ENCODE data around the gene IER5L. TPM values are rescaled to one million over a fixed set of nuclear protein-coding genes. Genes with fewer than 3 reads are reported as not detected.
A peak's percentile ranks its signal among the peaks of the same experiment; 100 is the strongest.

Gene IER5L
- total RNA-seq, 4 donors from 2014 or later, result 5.0 to 24.2 (median 12.9) TPM

DNA sequence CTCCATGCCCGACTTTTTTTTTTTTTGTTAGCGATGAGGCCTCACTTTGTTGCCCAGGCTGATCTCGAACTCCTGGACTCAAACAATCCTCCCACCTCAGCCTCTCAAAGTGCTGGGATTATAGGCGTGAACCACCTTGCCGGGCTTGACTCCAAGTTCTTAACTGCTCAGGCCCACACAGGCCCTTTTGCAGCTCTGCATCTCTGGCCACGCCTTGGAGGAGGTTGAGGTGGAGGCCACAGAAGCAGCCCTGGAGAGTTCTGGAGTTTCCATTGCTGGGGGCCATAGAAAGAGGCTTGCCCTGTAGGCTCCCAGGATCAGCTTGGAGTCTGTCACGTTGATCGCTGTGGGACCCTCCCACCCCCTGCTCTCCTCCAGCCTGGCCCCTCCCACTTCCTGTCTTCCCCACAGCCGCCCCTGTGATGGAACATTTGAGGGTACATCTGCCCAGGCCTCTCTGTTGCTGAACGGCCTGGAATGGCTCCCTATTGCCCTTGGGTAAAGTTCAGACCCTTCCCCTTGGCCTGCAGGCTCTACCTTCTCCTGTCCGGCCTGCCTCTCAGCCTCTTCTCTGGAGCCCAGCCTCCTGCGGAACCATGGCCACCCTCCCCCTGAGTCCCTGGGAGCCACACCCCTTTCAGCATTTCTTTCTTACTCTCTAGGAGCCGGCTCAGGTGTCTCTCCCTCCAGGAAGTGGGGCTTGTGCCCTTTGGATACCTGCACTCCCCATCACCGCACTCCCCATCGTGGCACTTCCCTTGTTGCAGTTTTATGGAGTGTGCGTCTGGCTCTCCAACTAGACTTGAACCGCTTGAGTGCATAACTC, 30.4 kb upstream of the IER5L start:
- Histone ChIP-seq H3K4me1 (peaks cover 0 to 7% (median 4%) of the 10 kb centered on the region in 4 donors), H3K9me3 (no peaks in the 10 kb centered on the region), H3K27ac (replicated peaks in 1 of 4) (no peak overlapping the region), H3K27me3 (no peaks in the 10 kb centered on the region), H3K4me3 (no peak overlapping the region), H3K36me3 (no peaks in the 10 kb centered on the region)
- intact Hi-C loops (cut with DNase I), result no loop called here
- TF ChIP-seq POLR2A (IDR thresholded peaks at IDR 0.05; ENCODE audit: low read depth) (no peak), EP300 (IDR thresholded peaks at IDR 0.05) (no peak), POLR2AphosphoS5 (IDR thresholded peaks at IDR 0.05) (no peak)
- TF ChIP-seq, protein P1, sequence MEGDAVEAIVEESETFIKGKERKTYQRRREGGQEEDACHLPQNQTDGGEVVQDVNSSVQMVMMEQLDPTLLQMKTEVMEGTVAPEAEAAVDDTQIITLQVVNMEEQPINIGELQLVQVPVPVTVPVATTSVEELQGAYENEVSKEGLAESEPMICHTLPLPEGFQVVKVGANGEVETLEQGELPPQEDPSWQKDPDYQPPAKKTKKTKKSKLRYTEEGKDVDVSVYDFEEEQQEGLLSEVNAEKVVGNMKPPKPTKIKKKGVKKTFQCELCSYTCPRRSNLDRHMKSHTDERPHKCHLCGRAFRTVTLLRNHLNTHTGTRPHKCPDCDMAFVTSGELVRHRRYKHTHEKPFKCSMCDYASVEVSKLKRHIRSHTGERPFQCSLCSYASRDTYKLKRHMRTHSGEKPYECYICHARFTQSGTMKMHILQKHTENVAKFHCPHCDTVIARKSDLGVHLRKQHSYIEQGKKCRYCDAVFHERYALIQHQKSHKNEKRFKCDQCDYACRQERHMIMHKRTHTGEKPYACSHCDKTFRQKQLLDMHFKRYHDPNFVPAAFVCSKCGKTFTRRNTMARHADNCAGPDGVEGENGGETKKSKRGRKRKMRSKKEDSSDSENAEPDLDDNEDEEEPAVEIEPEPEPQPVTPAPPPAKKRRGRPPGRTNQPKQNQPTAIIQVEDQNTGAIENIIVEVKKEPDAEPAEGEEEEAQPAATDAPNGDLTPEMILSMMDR (IDR thresholded peaks at IDR 0.05), result no peak
- WGBS, result 75% methylated on average over 17 of the region's 17 CpGs
- no peak for DNase-seq (ENCODE audit: extremely low spot score)

DNA sequence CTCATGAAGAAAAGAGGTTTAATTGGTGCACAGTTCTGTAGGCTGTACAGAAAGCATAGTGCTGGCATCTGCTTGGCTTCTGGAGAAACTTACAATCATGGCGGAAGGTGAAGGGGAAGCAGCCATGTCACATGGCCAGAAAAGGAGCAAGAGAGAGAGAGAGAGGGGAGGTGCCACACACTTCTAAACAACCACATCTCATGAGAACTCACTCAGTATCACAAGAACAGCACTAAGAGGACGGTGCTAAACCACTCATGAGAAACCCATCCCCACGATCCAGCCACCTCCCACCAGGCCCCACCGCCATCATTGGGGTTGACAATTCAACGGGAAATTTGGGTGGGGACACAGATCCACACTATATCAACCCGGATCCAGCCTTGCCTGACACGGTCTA, 28.8 kb upstream of the IER5L start:
- no peaks in the 10 kb centered on the region for H3K9me3 ChIP-seq
- 94% methylated on average over 7 of the region's 7 CpGs for WGBS
- no peak overlapping the region for H3K27ac ChIP-seq (replicated peaks in 1 of 4)
- H3K4me3 ChIP-seq, result no peak overlapping the region
- H3K36me3 ChIP-seq, result no peaks in the 10 kb centered on the region
- DNase-seq (ENCODE audit: extremely low spot score), result no peak
- intact Hi-C loops (cut with DNase I), result no loop called here
- H3K4me1 ChIP-seq, result peaks cover 0 to 14% (median 8%) of the 10 kb centered on the region in 4 donors
- TF ChIP-seq, protein P1 (IDR thresholded peaks at IDR 0.05), result no peak
- TF ChIP-seq POLR2A (IDR thresholded peaks at IDR 0.05; ENCODE audit: low read depth) (no peak), EP300 (IDR thresholded peaks at IDR 0.05) (no peak), POLR2AphosphoS5 (IDR thresholded peaks at IDR 0.05) (no peak)
- no peaks in the 10 kb centered on the region for H3K27me3 ChIP-seq

DNA sequence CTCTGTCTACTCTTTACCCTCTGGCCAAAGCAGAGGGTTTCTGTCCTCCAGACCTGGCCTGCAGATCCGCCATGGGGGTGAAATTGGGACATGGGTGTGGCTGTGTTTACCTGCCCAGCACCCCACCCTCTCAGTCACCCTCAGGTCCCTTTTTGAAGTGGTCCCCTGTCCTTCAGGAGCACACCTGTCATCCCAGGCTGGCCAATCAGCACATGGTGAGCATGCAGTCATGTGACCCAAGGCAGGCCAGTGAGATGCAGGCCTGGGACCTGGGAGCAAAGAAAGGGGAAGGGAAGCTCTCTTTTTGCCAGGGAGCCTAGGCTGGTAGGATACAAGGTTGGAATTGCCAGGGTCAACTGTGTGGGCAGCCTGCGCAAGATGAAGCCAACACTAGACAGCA, 28.3 kb upstream of the IER5L start:
- DNase-seq (ENCODE audit: extremely low spot score), result no peak
- Histone ChIP-seq H3K9me3 (no peaks in the 10 kb centered on the region), H3K27me3 (no peaks in the 10 kb centered on the region), H3K4me1 (peaks cover 0 to 14% (median 8%) of the 10 kb centered on the region in 4 donors), H3K36me3 (no peaks in the 10 kb centered on the region), H3K27ac (replicated peaks in 1 of 4) (no peak overlapping the region), H3K4me3 (no peak overlapping the region)
- 92% methylated on average over 2 of the region's 2 CpGs for WGBS
- intact Hi-C loops (cut with DNase I), result no loop called here
- no peak for TF ChIP-seq POLR2A (IDR thresholded peaks at IDR 0.05; ENCODE audit: low read depth)

DNA sequence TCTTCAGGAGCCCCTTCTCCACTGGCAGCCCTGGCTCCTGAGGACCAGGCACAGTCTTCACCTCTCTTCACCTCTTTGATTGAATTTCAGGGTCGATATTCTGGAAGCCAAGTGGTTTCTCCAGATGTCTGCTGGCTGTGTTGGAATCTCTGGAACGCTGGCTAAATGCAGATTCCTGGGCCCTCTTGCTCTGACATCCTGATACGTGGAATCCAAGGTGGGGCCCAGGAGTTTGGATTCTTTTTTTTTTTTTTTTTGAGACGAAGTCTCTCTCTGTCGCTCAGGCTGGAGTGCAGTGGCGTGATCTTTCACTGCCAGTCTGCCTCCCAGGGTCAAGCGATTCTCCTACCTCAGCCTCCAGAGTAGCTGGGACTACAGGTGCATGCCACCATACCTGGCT, 26.8 kb upstream of the IER5L start:
- intact Hi-C loops (cut with DNase I), result no loop called here
- Histone ChIP-seq H3K9me3 (no peaks in the 10 kb centered on the region), H3K4me3 (no peak overlapping the region), H3K4me1 (peaks cover 0 to 14% (median 8%) of the 10 kb centered on the region in 4 donors), H3K27me3 (no peaks in the 10 kb centered on the region), H3K27ac (replicated peaks in 1 of 4) (no peak overlapping the region), H3K36me3 (no peaks in the 10 kb centered on the region)
- TF ChIP-seq POLR2AphosphoS5 (IDR thresholded peaks at IDR 0.05), result no peak
- no peak for TF ChIP-seq EP300 (IDR thresholded peaks at IDR 0.05)
- TF ChIP-seq, protein P1 (IDR thresholded peaks at IDR 0.05), result no peak
- no peak for TF ChIP-seq POLR2A (IDR thresholded peaks at IDR 0.05; ENCODE audit: low read depth)
- no peak for DNase-seq (ENCODE audit: extremely low spot score)
- WGBS, result 93% methylated on average over 7 of the region's 7 CpGs

DNA sequence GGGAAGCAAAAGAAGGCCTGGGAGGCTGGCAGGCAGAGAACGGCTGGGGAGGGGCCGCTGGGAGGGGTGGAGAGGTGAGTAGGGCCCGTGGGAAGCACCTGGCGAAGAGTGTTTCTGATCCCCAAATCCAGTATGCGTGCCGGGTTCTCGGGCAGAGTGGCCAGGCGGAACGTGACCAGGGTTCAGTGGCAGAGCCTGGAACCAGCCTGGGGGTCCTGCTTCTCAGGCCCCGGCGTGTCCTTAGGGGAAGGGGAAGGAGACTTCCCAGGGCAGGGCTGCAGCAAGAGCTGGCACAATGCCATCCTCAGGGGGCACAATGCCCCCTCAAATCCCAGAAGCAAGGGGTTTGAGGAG, 25.5 kb upstream of the IER5L start:
- peak overlapping the region; percentile 73 to 85 (median 74) for H3K4me3 ChIP-seq
- no peaks in the 10 kb centered on the region for H3K9me3 ChIP-seq
- no peaks in the 10 kb centered on the region for H3K36me3 ChIP-seq
- 70% methylated on average over 11 of the region's 11 CpGs for WGBS
- H3K4me1 ChIP-seq, result peaks cover 0 to 19% (median 14%) of the 10 kb centered on the region in 4 donors
- H3K27ac ChIP-seq (replicated peaks in 1 of 4), result peak overlapping the region; percentile 90 to 92 (median 92)
- TF ChIP-seq, protein P1 (IDR thresholded peaks at IDR 0.05), result no peak
- TF ChIP-seq POLR2A (IDR thresholded peaks at IDR 0.05; ENCODE audit: low read depth) (no peak), POLR2AphosphoS5 (IDR thresholded peaks at IDR 0.05) (no peak), EP300 (IDR thresholded peaks at IDR 0.05) (no peak)
- intact Hi-C loops (cut with DNase I), result no loop called here
- DNase-seq (ENCODE audit: extremely low spot score), result no peak
- no peaks in the 10 kb centered on the region for H3K27me3 ChIP-seq

Data from esophagus muscularis mucosa (tissue), 4 donors.